CD14-positive monocyte (primary cell): ENCODE data around the gene APMAP. TPM values are rescaled to one million over a fixed set of nuclear protein-coding genes. Genes with fewer than 3 reads are reported as not detected.

ENCODE experiments used
- DNase-seq, 3 donors: peaks; one replicate each; pipeline ENCODE4 v3.0.0-alpha.2; 2011 to 2022
- H2AFZ ChIP-seq: 2 replicates; pipeline ENCODE4 v1.6.0; 2012; ENCODE audit warnings: mild to moderate bottlenecking, low read depth, low read length, inconsistent platforms; ENCODE audit not compliant: insufficient read depth, poor library complexity, severe bottlenecking
- H3K27ac ChIP-seq, 2 donors: 1 replicate in 1 of 2; 2 replicates in 1 of 2; pipeline ENCODE4 v1.5.1; 2012 to 2013; ENCODE audit warnings: low read length in 2 of 2, control low read depth in 1 of 2, inconsistent platforms in 1 of 2, low read depth in 1 of 2, mild to moderate bottlenecking in 1 of 2
- H3K27me3 ChIP-seq, 2 donors: one replicate each; pipeline versions ENCODE4 v1.6.0 to v1.6.1; 2011 to 2013; ENCODE audit warnings: low read length in 2 of 2; ENCODE audit not compliant: control insufficient read depth in 2 of 2, insufficient read depth in 2 of 2
- H3K36me3 ChIP-seq, 2 donors: replicated peaks in 1 of 2; 1 replicate in 1 of 2; 2 replicates in 1 of 2; pipeline versions ENCODE4 v1.5.1 to v1.6.1; 2012 to 2013; ENCODE audit warnings: low read length in 2 of 2, control low read depth in 1 of 2, inconsistent platforms in 1 of 2, mild to moderate bottlenecking in 1 of 2; ENCODE audit not compliant: insufficient read depth in 2 of 2, control insufficient read depth in 1 of 2
- H3K4me1 ChIP-seq, 2 donors: 1 replicate in 1 of 2; 2 replicates in 1 of 2; pipeline versions ENCODE4 v1.5.1 to v1.6.1; 2012 to 2013; ENCODE audit warnings: low read length in 2 of 2, control low read depth in 1 of 2, inconsistent platforms in 1 of 2, mild to moderate bottlenecking in 1 of 2, moderate library complexity in 1 of 2; ENCODE audit not compliant: insufficient read depth in 2 of 2, control insufficient read depth in 1 of 2
- H3K4me2 ChIP-seq: replicated peaks from 2 replicates; pipeline ENCODE3; 2012; ENCODE audit warnings: low read length, moderate library complexity, mild to moderate bottlenecking; ENCODE audit not compliant: poor library complexity, severe bottlenecking; ENCODE audit errors: extremely low read depth
- H3K4me3 ChIP-seq, 3 experiments: fragments of 200-600 bp in 1 of 3; sonication (generic) in 1 of 3; replicated peaks in 1 of 3; 1 replicate in 2 of 3; 2 replicates in 1 of 3; pipeline ENCODE4 v1.5.1; 2011 to 2013; ENCODE audit warnings: low read length in 3 of 3, mild to moderate bottlenecking in 3 of 3, control low read depth in 2 of 3, low read depth in 2 of 3, inconsistent platforms in 1 of 3, moderate library complexity in 1 of 3
- H3K79me2 ChIP-seq: 2 replicates; pipeline ENCODE4 v1.6.0; 2012; ENCODE audit warnings: mild to moderate bottlenecking, control low read depth, inconsistent platforms, low read length, moderate library complexity; ENCODE audit not compliant: insufficient read depth
- H3K9ac ChIP-seq: 2 replicates; pipeline ENCODE4 v1.6.0; 2017; ENCODE audit warnings: low read length, mild to moderate bottlenecking; ENCODE audit not compliant: insufficient read depth, poor library complexity, severe bottlenecking
- H3K9me3 ChIP-seq, 2 donors: replicated peaks in 1 of 2; 1 replicate in 1 of 2; 2 replicates in 1 of 2; pipeline versions ENCODE4 v1.5.1 to v1.6.1; 2012 to 2013; ENCODE audit warnings: low read length in 2 of 2, control low read depth in 1 of 2; ENCODE audit not compliant: control insufficient read depth in 1 of 2, insufficient read depth in 1 of 2
- H4K20me1 ChIP-seq: 2 replicates; pipeline ENCODE4 v1.6.0; 2012; ENCODE audit warnings: mild to moderate bottlenecking, low read length, control low read depth, moderate library complexity; ENCODE audit not compliant: insufficient read depth
- H3K27ac Mint-ChIP-seq, 7 donors: one replicate each; pipeline ENCODE4 v1.8.0; 2020; ENCODE audit warnings: mild to moderate bottlenecking in 7 of 7, mixed read lengths in 7 of 7, moderate library complexity in 6 of 7, inconsistent platforms in 2 of 7
- H3K27me3 Mint-ChIP-seq, 3 donors: one replicate each; pipeline ENCODE4 v1.8.0; 2021 to 2022; ENCODE audit warnings: low read depth in 3 of 3, mild to moderate bottlenecking in 3 of 3, mixed read lengths in 3 of 3, moderate library complexity in 3 of 3, inconsistent platforms in 1 of 3
- H3K36me3 Mint-ChIP-seq, 2 donors: one replicate each; pipeline ENCODE4 v1.8.0; 2020; ENCODE audit warnings: mixed read lengths in 2 of 2, inconsistent platforms in 1 of 2, mild to moderate bottlenecking in 1 of 2
- H3K4me1 Mint-ChIP-seq: one replicate; pipeline ENCODE4 v1.8.0; 2020; ENCODE audit warnings: mild to moderate bottlenecking, mixed read lengths
- H3K4me3 Mint-ChIP-seq, 2 donors: one replicate each; pipeline ENCODE4 v1.8.0; 2020; ENCODE audit warnings: mild to moderate bottlenecking in 2 of 2, mixed read lengths in 2 of 2, moderate library complexity in 1 of 2
- H3K9me3 Mint-ChIP-seq, 7 donors: one replicate each; pipeline ENCODE4 v1.8.0; 2020 to 2022; ENCODE audit warnings: mixed read lengths in 7 of 7, mild to moderate bottlenecking in 6 of 7, moderate library complexity in 6 of 7, inconsistent platforms in 2 of 7
- CTCF ChIP-seq: fragments of 200-600 bp; IDR thresholded peaks from one replicate; pipeline ENCODE4 v1.8.0; 2022; ENCODE audit warnings: antibody characterized with exemption, mild to moderate bottlenecking
- WGBS: methylation state at CpG from one replicate; pipeline ENCODE4 v1.1.5; 2013; ENCODE audit warnings: missing lambda C conversion rate; ENCODE audit not compliant: insufficient coverage; 5-methylcytosine and 5-hydroxymethylcytosine counted together
- intact Hi-C, 2 donors: fragments of 100-400 bp; cut with micrococcal nuclease; formaldehyde crosslinking; loops; one replicate each; pipeline versions ENCODE4 v1.15.0 to v1.15.1; 2023
- polyA plus RNA-seq, 3 donors: library from polyadenylated mRNA; depleted of rRNA in 1 of 3; unstranded in 2 of 3; stranded (reverse) in 1 of 3; fragments of 300-500 nt in 2 of 3; fragments of >200 nt in 1 of 3; fragmentation: Illumina TruSeq in 2 of 3; gene quantifications; 1 replicate in 2 of 3; 2 replicates in 1 of 3; pipeline ENCODE4 v1.2.3, GENCODE V29; 2012 to 2021

The APMAP gene
- polyA plus RNA-seq, 3 donors, result 26.9 to 74.0 (median 73.2) TPM

- no peaks in the 10 kb centered on the region for H3K4me1 ChIP-seq
- H2AFZ ChIP-seq, result no peak overlapping the region
- no peak overlapping the region for H3K27ac ChIP-seq
- DNase-seq, result no peak
- H3K9me3 ChIP-seq, result peaks cover 0 to 14% of the 10 kb centered on the region in 2 donors
- intact Hi-C loops, result no loop called here
- Mint-ChIP-seq H3K27ac (no peak overlapping the region), H3K4me1 (no peaks in the 10 kb centered on the region), H3K9me3 (peaks cover 14 to 32% (median 23%) of the 10 kb centered on the region in 7 donors), H3K36me3 (peaks cover 0 to 1% of the 10 kb centered on the region in 2 donors), H3K27me3 (no peaks in the 10 kb centered on the region), H3K4me3 (no peak overlapping the region)
- no peak for TF ChIP-seq CTCF
- H3K4me2 ChIP-seq, result no peak overlapping the region
- H4K20me1 ChIP-seq, result no peaks in the 10 kb centered on the region
- no peak overlapping the region for H3K9ac ChIP-seq
- no peaks in the 10 kb centered on the region for H3K36me3 ChIP-seq
- H3K79me2 ChIP-seq, result no peaks in the 10 kb centered on the region
- H3K4me3 ChIP-seq, result no peak overlapping the region
- no peaks in the 10 kb centered on the region for H3K27me3 ChIP-seq
- WGBS, result 79% methylated on average over 3 of the region's 4 CpGs
Observed at GRCh38 chr20:24939036-24939435, 53.5 kb downstream of the APMAP start.

- Histone ChIP-seq H3K4me2 (no peak overlapping the region), H4K20me1 (no peaks in the 10 kb centered on the region), H3K79me2 (no peaks in the 10 kb centered on the region), H3K36me3 (no peaks in the 10 kb centered on the region), H3K4me1 (no peaks in the 10 kb centered on the region), H2AFZ (no peak overlapping the region), H3K4me3 (no peak overlapping the region), H3K9ac (no peak overlapping the region), H3K27me3 (no peaks in the 10 kb centered on the region), H3K9me3 (peaks cover 0 to 11% of the 10 kb centered on the region in 2 donors), H3K27ac (no peak overlapping the region)
- intact Hi-C loops, result no loop called here
- WGBS, result 97% methylated on average over 4 of the region's 5 CpGs
- H3K4me3 Mint-ChIP-seq, result no peak overlapping the region
- no peaks in the 10 kb centered on the region for H3K4me1 Mint-ChIP-seq
- peaks cover 12 to 32% (median 20%) of the 10 kb centered on the region in 7 donors for H3K9me3 Mint-ChIP-seq
- no peak for DNase-seq
- no peak for TF ChIP-seq CTCF
- H3K27me3 Mint-ChIP-seq, result no peaks in the 10 kb centered on the region
- no peak overlapping the region for H3K27ac Mint-ChIP-seq
- H3K36me3 Mint-ChIP-seq, result peaks cover 0 to 1% of the 10 kb centered on the region in 2 donors
Observed at GRCh38 chr20:24938498-24938897, 54.1 kb downstream of the APMAP start.
